DOHH2 (cell line): Measurements from ENCODE around the gene RORC.

ENCODE experiments used
- CTCF ChIP-seq: fragments of 200-600 bp; sonication (generic); IDR thresholded peaks from one replicate; pipeline ENCODE4 v1.5.1; 2014; ENCODE audit warnings: antibody characterized with exemption, mild to moderate bottlenecking, low read depth, low read length; ENCODE audit not compliant: poor library complexity, severe bottlenecking
- EZH2phosphoT487 ChIP-seq: fragments of 200-600 bp; sonication (generic); IDR thresholded peaks from 2 replicates; pipeline ENCODE4 v1.6.1; 2017; ENCODE audit warnings: borderline replicate concordance, mild to moderate bottlenecking, antibody characterized with exemption, low read length, moderate library complexity, mixed read lengths

DNA sequence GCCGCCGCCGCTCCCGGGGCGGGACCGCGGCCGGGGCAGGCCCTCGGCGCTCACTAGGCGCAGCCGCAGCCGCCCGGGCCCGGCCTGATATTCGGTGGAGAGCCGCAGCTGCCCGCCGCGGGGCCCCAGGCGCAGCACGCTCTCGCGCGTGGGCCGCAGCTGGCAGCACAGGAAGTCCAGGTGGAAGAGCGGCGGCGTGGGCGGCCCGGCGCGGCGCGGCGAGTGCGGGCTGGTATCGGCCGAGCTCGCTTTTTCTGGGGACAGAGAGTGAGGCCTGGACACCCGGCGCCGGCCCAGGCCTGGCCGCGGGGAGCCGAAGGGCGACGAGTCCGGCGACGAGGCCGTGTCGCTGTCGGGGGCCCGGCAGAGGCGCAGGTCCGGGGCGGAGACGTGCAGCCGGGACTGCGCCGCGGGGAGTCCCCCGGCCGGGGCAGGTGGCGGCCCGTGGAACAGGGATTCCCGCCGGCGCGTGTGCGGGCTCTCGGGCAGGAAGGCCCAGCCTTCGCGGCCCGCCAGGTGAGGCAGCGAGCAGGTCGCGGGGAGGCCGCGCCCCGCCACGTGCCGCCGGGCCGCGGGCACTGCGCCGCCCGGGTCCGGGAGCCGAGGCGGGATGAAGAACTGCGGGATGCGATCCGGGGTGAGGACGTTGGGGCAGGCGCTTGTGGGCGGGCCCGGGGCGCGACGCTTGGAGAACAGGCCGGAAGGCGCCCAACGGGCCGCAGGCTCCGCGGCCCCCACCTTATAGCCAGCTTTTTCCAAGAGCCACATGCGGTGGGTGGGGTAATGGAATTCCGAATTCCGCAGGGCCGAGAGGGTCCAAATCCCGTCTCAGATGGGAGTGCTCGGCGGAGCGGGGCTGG, 6.8 kb upstream of the RORC start:
- TF ChIP-seq CTCF (no peak), EZH2phosphoT487 (no peak; the same call in 1 of the 2 replicates)
